ENCODE results near the gene PPP6C.
"Not testable (repeated sequence)": the region's sequence is repeated elsewhere in the genome, so short reads cannot be mapped to it uniquely, and the experiment has no call there.

The PPP6C gene

GRCh38 chr9:125181756-125182155, 7.8 kb downstream of the PPP6C start:
- DNase-seq = not testable (repeated sequence)

DNA sequence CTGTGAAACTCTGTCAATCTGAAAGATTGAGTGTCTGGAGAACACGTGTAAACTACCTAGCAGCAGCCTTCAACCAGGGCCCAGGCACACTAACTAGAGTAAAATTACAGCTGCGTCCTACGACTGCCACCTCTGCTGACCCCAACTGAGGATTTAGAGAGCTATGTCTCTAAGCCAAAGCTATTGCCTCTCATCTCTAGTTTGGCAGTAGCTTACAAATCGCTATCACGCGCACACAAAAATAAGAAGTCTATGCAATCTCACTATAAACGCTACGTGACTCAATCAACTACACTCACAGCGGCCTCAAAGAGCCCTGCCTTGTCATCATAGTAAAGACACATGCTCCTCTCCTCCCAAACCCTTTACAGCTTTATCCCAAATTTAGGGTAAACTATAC, 8.7 kb downstream of the PPP6C start:
- no peak for DNase-seq

GRCh38 chr9:125179776-125180175, 9.8 kb downstream of the PPP6C start:
- not testable (repeated sequence) for DNase-seq

DNA sequence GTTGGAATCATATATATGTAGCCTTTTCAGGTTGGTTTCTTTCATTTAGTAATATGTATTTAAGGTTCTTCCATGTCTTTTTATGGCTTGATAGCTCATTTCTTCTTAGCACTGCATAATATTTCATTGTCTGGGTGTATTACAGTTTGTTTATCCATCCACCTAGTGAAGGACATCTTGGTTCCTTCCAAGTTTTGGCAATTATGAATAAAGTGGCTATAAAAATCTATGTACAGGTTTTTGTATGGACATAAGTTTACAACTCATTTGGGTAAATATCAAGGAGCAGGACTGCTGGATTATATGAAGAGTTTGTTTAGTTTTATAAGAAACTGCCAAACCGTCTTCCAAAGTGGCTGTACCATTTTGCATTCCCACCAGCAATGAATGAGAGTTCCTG, 11.7 kb downstream of the PPP6C start:
- no peak for DNase-seq

DNA sequence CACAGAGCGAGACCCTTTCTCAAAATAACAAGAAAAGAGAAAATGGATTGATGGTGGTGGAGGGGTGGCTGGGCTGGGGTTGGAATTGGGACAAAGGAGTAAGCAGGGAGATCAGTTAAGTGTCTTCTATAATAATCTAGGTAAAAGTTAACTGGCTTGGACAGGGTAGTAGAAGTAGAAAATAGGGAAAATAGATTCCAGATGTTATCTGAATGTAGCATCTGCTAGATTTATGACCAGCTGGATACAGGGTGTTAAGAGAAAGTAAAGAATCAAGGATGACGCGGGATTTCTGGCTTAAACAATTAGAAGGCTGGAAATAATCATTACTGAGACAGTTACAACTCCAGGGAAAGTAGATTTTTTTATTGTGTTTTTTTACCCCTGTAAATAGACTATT, 13.0 kb downstream of the PPP6C start:
- no peak for DNase-seq

GRCh38 chr9:125172031-125172755, 17.4 kb downstream of the PPP6C start:
- no peak for DNase-seq

DNA sequence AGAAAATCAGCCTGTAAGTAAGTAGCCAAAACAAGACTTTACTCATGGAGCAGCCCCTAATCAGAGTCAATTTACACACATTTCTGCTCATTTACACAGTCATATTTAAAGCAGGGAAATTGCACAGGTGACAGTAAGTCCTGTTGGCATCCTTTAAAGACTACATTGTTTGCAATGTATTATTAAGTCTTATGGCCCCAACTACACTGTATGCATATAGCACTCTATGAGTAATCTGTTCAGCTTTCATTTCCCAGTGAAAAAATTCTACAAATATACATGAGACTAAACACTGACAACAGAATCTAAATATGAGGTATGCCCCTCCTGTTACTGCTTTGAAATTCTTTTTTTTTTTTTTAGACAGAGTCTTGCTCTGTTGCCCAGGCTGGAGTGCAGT, 19.7 kb downstream of the PPP6C start:
- no peak for DNase-seq

GRCh38 chr9:125166762-125167161, 22.8 kb downstream of the PPP6C start:
- no peak for DNase-seq

GRCh38 chr9:125162891-125163290, 26.7 kb downstream of the PPP6C start:
- DNase-seq = not testable (repeated sequence)

DNA sequence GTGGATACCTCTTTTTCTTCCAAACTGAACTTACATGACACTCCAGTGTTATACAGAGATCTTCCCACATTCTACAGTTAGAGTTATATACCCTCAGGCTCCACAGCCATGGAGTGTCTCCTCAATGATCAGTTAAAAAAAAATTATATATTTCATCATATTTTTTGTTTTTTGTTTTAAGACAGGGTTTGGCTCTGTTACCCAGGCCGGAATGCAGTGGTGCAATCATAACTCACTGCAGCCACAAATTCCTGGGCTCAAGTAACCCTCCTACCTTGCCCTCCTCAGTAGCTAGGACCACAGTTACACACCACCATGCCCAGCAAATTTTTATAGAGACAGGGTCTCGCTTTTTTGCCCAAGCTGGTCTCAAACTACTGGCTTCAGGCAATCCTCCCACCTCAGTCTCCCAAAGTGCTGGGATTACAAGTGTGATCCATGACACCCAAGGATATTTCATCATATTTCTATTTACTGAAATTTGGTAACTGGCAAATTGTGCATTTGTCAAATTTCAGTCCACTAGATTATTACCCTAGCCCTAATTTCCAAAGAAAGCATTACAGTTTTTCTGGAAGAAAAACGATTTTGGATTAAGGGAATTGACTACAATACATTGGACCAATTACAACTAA, 28.2 kb downstream of the PPP6C start:
- no peak for DNase-seq

DNA sequence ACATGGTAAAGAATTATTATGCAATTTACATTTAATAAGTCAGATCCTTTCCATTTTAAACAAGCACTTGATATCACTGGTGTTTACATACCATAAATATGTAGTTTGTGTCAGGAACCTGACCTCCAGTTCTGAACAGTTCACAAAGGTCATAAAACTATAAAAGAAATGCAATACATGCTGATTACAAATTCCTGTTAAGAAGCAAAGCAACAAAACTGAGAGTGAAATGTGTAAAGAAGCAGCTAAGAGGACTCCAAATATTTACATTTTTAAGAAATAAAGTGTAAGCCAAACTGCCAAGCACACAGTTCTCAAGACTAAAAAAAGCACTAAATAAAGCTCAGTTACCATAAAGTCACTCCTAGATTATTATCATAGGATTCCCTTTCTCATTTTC, 28.9 kb downstream of the PPP6C start:
- DNase-seq = no peak

DNA sequence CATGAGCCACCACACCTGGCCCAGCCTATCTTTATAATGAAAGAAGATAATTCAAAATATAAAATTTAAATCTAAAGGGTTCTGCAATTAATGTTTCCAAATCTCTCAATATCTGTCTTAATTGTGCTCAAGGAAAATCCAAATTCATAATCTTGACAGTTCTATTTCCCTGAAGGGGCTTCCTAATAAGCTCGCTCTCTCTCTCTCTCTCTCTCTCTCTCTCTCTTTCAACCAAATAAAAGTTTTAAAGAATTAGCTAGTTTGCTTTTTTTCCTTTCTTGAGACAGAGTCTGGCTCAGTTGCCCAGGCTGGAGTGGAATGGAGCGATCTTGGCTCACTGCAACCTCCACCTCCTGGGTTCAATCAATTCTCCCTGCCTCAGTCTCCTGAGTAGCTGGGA, 33.1 kb downstream of the PPP6C start:
- no peak for DNase-seq

DNA sequence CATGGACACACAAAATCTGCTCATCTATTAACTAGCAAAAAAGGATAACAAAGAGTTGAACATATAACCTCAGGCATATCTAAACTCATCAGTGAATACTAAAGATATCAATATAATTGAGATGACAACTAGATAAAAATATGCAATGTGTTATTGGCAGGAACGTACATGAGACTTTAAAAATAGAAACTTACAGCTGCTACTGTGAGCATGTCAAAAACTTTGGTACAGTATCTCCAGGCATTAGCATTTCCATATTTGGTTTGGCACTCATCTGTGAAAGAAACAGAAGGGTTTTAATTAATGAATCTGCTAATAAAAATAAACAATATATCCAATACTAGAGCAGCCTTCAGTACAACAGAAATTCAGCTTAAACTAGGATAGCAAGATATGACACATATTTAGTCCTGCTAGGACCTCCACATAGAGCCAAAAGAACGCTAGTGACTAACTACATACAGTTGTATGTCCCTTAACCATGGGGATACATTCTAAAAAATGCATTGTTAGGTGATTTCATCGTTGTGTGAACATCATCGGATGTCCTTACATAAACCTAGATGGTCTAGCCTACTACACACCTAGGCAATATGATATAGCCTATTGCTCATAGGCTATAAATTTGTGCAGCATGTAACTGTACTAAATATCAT, 35.8 kb downstream of the PPP6C start:
- no peak for DNase-seq

GRCh38 chr9:125151730-125152129, 37.9 kb downstream of the PPP6C start:
- no peak for DNase-seq

GRCh38 chr9:125150349-125151245, 39.0 kb downstream of the PPP6C start:
- DNase-seq = no peak

GRCh38 chr9:125147401-125147951, 42.1 kb downstream of the PPP6C start:
- DNase-seq = no peak

DNA sequence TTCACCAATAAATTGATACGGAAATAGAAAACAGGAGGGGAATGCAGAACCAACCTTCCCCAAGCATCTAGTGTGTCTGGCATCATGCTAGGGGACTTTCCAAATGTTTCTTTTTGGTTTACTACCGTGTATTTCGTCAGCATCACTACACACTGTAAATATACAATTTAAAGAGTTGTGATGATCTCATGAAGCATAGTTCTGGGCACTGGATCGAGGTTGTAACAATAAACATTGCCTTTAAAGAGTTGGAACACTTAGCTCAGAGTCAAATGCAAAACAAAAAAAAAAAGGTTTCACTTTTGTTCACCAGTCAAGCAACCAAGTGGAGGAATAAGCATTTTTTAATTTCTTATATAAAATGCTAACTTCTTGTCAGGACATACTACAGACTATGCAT, 43.4 kb downstream of the PPP6C start:
- no peak for DNase-seq

DNA sequence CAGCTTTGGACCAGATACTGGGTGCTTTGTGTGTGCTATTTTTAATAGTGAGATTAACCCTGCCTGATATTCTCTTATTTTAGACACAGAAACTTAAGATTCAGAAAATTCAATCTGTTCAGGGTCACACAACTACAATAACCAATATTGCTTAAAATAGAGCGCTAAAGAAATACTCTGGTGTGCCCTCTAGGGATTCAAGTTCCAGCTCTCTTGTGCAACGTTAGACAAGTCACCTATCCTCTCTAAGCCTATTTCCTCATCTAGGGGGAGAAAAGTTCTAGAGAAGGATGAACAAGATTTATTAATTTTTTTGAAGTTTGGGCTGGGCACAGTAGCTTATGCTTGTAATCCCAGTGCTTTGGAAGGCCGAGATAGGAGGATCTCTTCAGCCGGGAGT, 44.2 kb downstream of the PPP6C start:
- no peak for DNase-seq

DNA sequence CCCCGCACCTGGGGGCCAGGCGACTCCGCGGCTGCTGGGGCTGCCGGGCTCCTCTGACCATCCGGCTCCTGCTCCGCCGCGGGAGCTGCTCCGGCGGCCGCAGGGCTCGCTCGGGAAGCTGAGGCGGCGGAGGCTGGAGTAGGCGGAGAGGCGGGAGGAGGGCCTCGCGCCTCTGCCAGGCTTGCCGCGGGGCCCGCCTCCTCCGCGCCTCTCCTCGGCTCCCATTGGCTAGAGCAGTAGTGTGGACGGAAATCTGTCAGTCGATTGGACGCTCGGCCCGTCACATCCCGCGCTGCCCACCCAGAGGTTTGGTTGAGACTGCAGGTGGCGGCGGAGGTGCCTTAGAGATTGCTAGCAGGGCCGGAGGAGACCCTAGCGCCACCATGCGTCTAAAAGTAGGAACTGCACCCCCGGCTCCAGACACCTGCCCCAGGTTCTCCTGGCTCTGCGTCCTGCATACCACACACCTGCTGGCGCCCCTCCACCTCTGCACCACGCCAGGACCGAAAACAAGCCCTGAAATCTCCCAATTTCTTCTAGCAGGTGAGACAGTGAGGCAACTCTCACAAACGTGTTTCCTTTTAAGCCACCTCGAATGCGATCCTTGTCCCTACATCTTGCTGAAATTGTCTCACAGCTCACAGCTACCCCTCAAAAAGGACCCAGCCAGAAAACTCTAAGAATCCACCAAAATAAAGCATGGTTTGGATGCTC, 46.1 kb downstream of the PPP6C start, which contains the start of gene SCAI:
TSS of gene SCAI (minus strand) at position 152 of the 714 bp plus-strand sequence. CDS start at position 61, 91 bp downstream.
- DNase-seq = peak; percentile 71 to 99 (median 94)

DNA sequence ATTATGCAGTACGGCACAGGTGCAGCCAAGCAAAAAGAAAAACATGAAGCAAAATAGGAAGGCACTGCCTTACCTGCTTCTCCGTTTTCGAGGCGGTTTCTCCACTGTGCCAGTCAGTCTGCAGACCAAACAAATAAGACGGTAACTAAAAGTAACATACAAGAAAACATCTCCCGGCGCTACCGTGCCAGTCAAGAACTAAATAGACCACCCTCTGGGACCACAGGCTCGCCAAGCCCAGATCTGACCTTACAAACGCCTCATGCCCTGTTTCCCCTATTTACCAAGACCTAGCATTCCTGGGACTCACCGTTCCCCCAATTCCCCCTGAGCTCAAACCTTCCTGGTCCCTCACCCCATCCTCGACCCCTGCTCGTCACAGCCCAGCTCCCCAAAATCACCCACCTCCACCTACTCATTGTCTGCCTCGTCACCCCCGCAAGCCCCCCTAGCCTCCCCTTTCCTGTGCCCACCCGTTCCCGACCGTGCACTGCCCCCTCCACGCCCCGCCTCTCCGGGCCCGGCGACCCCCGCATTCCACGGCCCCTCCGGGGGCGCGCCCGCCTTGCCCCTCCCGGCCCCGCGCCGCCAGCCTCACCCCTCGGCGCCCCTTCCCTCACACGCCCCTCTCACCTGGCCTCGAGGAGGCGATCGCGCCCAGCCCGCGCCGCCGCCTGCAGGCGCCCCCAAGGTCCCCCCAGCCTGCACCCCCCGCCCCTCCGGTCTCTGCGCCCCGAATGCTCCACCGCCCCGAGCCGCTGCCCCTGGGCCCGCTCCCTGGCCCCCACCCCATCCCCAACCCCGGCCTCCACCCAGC, 46.8 kb downstream of the PPP6C start:
- peak in 3 of 14 donors; percentile 5 to 19 (median 16) for DNase-seq

GRCh38 chr9:125141751-125142150, 47.9 kb downstream of the PPP6C start:
- DNase-seq = no peak
